ENCODE results near the gene TUT7. TPM values are rescaled to one million over a fixed set of nuclear protein-coding genes. Genes with fewer than 3 reads are reported as not detected.

Gene TUT7
- total and polyA plus RNA-seq, 2 of the 4 experiments (the other 2 are of a cell fraction) = 13.3 to 33.3 TPM

DNA sequence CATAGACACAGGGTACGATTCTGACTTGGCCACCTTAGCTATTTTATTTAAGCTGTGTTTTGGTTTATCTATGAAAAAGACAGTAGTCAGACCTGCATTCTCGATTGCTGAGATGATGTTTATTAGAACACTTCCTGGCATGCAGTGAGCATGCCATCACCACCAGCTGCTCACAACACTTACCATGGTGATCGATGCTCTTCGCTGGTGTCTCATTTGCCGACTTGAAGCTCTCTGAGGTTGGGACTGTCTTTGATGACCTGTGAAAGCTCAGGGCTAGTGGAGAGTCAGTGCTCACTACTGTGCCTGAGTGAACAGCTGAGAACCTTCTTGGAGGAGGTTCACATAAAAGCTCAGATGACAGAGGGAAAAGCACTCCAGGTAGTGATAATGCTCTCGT, 90.3 kb downstream of the TUT7 start:
- no peak overlapping the region for H3K23ac ChIP-seq (ENCODE audit: low read depth, low read length)
- H2AK5ac ChIP-seq (ENCODE audit: low read depth, low read length) = no peak overlapping the region
- peaks cover 4% of the 10 kb centered on the region; the same call in 1 of the 2 replicates for H3K4me1 ChIP-seq (ENCODE audit: control insufficient read depth, insufficient read depth, low read length)
- H4K91ac ChIP-seq (ENCODE audit: insufficient read depth, low read depth, low read length) = no peak overlapping the region
- no peak overlapping the region for H3K56ac ChIP-seq (ENCODE audit: extremely low read depth, insufficient read depth, low read length)
- ChIA-PET POLR2A (ENCODE audit: unreplicated experiment) (no interaction called here), CTCF (no interaction called here)
- intact Hi-C loops (cut with micrococcal nuclease) = no loop called here
- H3K27ac ChIP-seq (ENCODE audit: insufficient read depth, low read length) = no peak overlapping the region
- ATAC-seq (ENCODE audit: low read depth) (peak; percentile 46; the same call in 1 of the 2 replicates), DNase-seq (peak; percentile 43)
- no peaks in the 10 kb centered on the region for H3K9me3 ChIP-seq (ENCODE audit: control insufficient read depth, insufficient read depth, low read length)
- H3K9me1 ChIP-seq (ENCODE audit: insufficient read depth, low read length) = peaks cover 19% of the 10 kb centered on the region; the same call in 1 of the 2 replicates
- BruUV-seq (replicated peaks) = no TSS peak
- H3K14ac ChIP-seq (replicated peaks; ENCODE audit: low read depth, low read length) = no peak overlapping the region
- no peak overlapping the region for H3K9ac ChIP-seq (ENCODE audit: low read depth, low read length)
- no peak overlapping the region for H2AK9ac ChIP-seq (replicated peaks; ENCODE audit: low read depth, low read length, poor library complexity)
- H2BK15ac ChIP-seq (ENCODE audit: low read depth, low read length) = no peak overlapping the region
- in situ Hi-C loops (cut with MboI; ENCODE audit: low sequenced_read_pairs) = no loop called here
- H4K5ac ChIP-seq (ENCODE audit: low read depth, low read length) = no peak overlapping the region
- no peaks in the 10 kb centered on the region for H4K20me1 ChIP-seq (ENCODE audit: insufficient read depth, low read length)
- H2BK5ac ChIP-seq (ENCODE audit: low read depth, low read length, poor library complexity, severe bottlenecking) = no peak overlapping the region
- no peak overlapping the region for H3K18ac ChIP-seq (ENCODE audit: low read depth, low read length)
- TF ChIP-seq BHLHE40 (IDR thresholded peaks at IDR 0.05; ENCODE audit: low read depth, low read length) = no peak
- TF ChIP-seq CHD1 (IDR thresholded peaks at IDR 0.05; ENCODE audit: low read depth, low read length) = no peak
- TF ChIP-seq, protein P1, sequence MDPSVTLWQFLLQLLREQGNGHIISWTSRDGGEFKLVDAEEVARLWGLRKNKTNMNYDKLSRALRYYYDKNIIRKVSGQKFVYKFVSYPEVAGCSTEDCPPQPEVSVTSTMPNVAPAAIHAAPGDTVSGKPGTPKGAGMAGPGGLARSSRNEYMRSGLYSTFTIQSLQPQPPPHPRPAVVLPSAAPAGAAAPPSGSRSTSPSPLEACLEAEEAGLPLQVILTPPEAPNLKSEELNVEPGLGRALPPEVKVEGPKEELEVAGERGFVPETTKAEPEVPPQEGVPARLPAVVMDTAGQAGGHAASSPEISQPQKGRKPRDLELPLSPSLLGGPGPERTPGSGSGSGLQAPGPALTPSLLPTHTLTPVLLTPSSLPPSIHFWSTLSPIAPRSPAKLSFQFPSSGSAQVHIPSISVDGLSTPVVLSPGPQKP (IDR thresholded peaks at IDR 0.05; ENCODE audit: borderline replicate concordance, low read depth, low read length) = no peak
- no peak for TF ChIP-seq FOS (IDR thresholded peaks at IDR 0.05; ENCODE audit: low read depth, low read length)
- TF ChIP-seq RFX5 (IDR thresholded peaks at IDR 0.05; ENCODE audit: low read depth, low read length) = no peak
- no peak for TF ChIP-seq RCOR1 (IDR thresholded peaks at IDR 0.05; ENCODE audit: insufficient replicate concordance, low read length)
- TF ChIP-seq POLR2A (IDR thresholded peaks at IDR 0.05; ENCODE audit: low read depth, low read length) = no peak
- TF ChIP-seq, protein P2, sequence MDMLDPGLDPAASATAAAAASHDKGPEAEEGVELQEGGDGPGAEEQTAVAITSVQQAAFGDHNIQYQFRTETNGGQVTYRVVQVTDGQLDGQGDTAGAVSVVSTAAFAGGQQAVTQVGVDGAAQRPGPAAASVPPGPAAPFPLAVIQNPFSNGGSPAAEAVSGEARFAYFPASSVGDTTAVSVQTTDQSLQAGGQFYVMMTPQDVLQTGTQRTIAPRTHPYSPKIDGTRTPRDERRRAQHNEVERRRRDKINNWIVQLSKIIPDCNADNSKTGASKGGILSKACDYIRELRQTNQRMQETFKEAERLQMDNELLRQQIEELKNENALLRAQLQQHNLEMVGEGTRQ (IDR thresholded peaks at IDR 0.05; ENCODE audit: low read depth, low read length) = no peak
- no peak for TF ChIP-seq RAD21 (IDR thresholded peaks at IDR 0.05; ENCODE audit: low read length)
- TF ChIP-seq NFE2L2 (IDR thresholded peaks at IDR 0.05; ENCODE audit: low read depth, low read length) = no peak
- no peak for TF ChIP-seq MXI1 (IDR thresholded peaks at IDR 0.05; ENCODE audit: borderline replicate concordance, low read depth, low read length)
- no peak for TF ChIP-seq MAFK (IDR thresholded peaks at IDR 0.05; ENCODE audit: low read depth, low read length)
- no peak for TF ChIP-seq CEBPB (IDR thresholded peaks at IDR 0.05; ENCODE audit: low read depth, low read length)
- TF ChIP-seq, protein P3, sequence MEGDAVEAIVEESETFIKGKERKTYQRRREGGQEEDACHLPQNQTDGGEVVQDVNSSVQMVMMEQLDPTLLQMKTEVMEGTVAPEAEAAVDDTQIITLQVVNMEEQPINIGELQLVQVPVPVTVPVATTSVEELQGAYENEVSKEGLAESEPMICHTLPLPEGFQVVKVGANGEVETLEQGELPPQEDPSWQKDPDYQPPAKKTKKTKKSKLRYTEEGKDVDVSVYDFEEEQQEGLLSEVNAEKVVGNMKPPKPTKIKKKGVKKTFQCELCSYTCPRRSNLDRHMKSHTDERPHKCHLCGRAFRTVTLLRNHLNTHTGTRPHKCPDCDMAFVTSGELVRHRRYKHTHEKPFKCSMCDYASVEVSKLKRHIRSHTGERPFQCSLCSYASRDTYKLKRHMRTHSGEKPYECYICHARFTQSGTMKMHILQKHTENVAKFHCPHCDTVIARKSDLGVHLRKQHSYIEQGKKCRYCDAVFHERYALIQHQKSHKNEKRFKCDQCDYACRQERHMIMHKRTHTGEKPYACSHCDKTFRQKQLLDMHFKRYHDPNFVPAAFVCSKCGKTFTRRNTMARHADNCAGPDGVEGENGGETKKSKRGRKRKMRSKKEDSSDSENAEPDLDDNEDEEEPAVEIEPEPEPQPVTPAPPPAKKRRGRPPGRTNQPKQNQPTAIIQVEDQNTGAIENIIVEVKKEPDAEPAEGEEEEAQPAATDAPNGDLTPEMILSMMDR (conservative IDR thresholded peaks at IDR 0.05; ENCODE audit: low read depth, low read length) = no peak
- TF ChIP-seq SMC3 (IDR thresholded peaks at IDR 0.05; ENCODE audit: low read depth, low read length) = no peak
- H4K8ac ChIP-seq (ENCODE audit: low read depth in 2 of 2, low read length in 2 of 2) = no peak overlapping the region
- H3K4me3 ChIP-seq (ENCODE audit: insufficient read depth, low read depth, low read length) = no peak overlapping the region
- no peak overlapping the region for H2AFZ ChIP-seq (replicated peaks; ENCODE audit: low read length, poor library complexity)
- no CpG with 5 or more reads among the region's 6 CpGs for WGBS, 2 experiments (ENCODE audit: extremely low coverage in 2 of 2, insufficient read length in 1 of 2)
- peaks cover 21% of the 10 kb centered on the region for H3K36me3 ChIP-seq (ENCODE audit: control insufficient read depth, insufficient read depth, low read length)
- no peak overlapping the region for H2BK120ac ChIP-seq (ENCODE audit: low read depth, low read length)
- H2BK20ac ChIP-seq (ENCODE audit: low read depth, low read length) = no peak overlapping the region
- peaks cover 0 to 17% of the 10 kb centered on the region in 2 experiments for H3K79me1 ChIP-seq (ENCODE audit: low read depth in 1 of 2, low read length in 2 of 2)
- no peaks in the 10 kb centered on the region for H3K27me3 ChIP-seq (ENCODE audit: control insufficient read depth, insufficient read depth, low read length)
- no peak overlapping the region for H3K4ac ChIP-seq (ENCODE audit: low read depth, low read length)
- dilution Hi-C loops (cut with HindIII; ENCODE audit: low sequenced_read_pairs, unreplicated experiment) = no loop called here
- H3K4me2 ChIP-seq (ENCODE audit: low read depth, low read length) = no peak overlapping the region
